ENCODE results near the gene PDXDC1.
"Not testable (repeated sequence)": the region's sequence is repeated elsewhere in the genome, so short reads cannot be mapped to it uniquely, and the experiment has no call there.

PDXDC1 gene

GRCh38 chr16:15038689-15039088, 63.9 kb downstream of the PDXDC1 start:
- no peak for DNase-seq (ENCODE audit: low spot score)

DNA sequence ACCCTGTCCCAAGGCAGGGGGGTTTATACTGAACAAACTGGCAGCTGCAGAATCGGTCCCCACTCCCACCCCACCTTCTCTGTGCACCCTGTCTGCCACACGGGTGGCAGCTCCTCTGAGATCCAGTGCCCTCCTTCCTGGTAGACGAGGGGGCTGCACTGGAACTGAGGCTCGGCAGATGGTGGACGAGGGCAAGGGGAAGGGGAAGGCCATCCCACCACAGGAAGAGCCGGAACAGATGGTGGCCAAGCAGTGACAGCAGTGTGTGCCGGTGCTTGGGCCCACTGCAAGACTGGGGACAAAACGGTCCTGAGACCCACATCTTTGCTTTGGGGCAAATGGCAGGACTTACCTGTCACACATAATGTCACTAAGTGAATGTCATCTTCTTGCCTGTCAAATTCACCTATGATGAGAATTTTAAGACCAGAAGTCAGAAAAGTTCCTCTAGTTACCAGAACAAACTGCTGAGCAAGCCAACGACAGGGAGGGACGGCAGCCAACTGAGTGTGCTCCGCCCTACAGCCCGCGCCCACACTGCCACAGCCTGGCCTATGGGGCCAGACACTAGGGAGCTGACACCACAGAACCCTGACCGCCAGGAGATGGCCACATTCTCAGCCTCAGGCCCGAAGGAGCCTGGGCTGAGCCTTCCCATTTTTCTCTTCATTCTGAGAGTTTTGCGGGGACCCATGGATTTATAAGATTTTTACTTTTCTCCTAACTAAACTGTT, 66.6 kb downstream of the PDXDC1 start:
- no peak for DNase-seq (ENCODE audit: low spot score)

DNA sequence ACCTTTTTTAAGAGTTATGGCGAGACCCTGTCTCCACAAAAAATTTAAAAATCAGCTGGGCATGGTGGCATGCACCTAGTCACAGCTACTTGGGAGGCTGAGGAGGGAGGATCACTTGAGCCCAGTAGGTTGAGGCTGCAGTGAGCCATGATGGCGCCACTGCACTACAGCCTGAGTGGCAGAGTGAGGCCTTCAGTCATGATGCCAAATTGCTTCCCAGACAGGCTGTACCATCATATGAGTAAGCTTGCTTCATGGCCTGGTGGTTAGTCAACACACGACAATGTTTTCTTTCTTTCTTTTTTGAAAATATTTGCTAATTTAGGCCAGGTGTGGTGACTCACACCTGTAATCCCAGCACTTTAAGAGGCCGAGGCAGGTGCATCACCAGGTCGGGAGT, 68.5 kb downstream of the PDXDC1 start:
- DNase-seq (ENCODE audit: low spot score): no peak

GRCh38 chr16:15044286-15044685, 69.5 kb downstream of the PDXDC1 start:
- no peak for DNase-seq (ENCODE audit: low spot score)

- DNase-seq (ENCODE audit: low spot score): not testable (repeated sequence)
These were observed 70.4 kb downstream of the PDXDC1 start for GRCh38 chr16:15045270-15045669.

GRCh38 chr16:15046692-15047376, 72.0 kb downstream of the PDXDC1 start:
- DNase-seq (ENCODE audit: low spot score): no peak

DNA sequence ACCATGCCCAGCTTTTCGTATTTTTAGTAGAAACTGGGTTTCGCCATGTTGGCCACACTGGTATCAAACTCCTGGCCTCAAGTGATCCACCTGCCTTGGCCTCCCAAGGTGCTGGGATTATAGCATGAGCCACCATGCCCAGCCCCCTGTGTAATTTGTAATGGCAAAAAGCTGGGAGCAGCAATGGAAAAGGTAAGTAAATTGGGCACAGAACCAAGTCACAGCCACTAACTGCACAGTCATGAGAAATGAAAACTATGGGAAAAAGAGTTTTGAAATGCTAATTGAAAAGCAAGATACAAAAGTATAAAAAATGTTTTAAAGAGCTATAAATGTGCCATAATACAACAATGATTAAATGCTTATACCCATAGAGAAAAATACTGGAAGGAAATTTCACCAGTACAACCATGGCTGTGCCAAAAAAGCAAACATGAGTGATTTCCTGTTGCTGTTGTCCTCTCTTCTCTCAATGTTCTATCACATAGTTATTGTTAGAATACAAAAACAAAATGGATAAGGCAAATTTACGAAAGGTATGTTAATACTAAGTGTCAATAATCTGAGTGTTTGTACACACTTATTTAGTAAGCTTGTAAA, 74.9 kb downstream of the PDXDC1 start:
- no peak for DNase-seq (ENCODE audit: low spot score)

DNA sequence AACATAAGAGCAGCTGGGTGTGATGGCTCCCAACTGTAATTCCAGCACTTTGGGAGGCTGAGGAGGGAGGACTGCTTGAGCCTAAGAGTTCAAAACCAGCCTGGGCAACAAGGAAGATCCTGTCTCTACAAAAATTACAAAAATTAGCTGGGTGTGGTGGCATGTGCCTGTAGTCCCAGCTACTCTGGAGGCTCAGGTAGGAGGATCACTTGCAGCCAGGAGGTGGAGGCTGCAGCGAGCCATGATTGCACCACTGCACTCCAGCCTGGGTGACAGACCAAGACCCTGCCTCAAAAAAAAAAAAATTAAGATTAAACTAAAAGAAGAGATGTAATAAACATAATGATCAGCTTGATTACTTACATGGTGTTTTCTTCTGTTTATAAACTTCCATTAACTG, 75.6 kb downstream of the PDXDC1 start:
- not testable (repeated sequence) for DNase-seq (ENCODE audit: low spot score)

- no peak for DNase-seq (ENCODE audit: low spot score)
These were observed 76.6 kb downstream of the PDXDC1 start for GRCh38 chr16:15051387-15051951.

DNA sequence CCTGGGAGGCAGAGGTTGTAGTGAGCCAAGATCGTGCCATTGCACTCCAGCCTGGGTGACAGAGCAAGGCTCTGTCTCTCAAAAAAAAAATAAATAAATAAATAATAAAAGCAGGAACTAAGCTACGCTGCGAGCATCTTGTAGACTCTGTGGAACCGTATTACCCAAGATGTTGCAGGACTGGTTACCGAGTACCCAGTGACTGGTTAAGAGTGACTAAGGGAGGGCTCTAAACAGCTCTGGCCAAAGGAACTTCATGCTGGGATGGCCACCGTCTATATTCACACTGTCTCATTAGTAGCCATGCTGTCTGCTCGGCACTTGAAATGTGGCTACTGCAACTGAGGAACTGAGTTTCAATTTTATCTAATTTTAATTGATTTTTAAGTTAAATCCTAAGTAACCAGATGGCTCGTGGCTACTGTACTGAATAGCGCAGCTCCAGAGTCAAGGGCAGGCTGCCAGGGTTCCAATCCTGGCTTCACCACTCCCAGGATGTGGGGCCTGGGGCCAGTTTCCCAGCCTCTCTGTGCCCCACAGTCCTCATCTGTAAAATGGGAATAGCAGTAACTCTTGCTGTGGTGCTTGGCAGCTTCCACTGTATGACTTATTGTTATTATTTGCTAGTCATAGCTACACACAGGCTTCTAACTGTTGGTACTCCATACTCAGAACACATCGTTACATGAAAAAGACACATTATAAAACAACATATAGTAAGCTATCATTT, 78.1 kb downstream of the PDXDC1 start:
- DNase-seq (ENCODE audit: low spot score): no peak

DNA sequence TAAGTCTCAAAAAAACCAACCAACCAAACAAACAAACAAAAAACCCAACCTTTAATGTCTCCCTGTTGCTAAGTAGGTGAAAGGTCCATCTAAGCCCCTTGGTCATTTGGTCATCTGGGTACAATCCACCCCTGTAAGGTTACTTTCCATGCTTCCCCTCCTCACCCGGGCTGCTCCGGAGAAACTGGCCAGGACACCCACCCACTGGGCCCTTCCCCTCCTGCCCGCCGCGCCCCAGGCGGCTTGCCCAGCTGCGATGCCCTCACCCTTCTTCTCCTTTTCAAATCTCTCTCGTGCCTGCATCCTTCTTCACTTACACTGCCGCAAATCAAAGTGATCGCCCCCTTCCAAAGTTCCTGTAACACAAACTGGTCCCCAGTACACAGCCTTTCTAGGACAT, 79.1 kb downstream of the PDXDC1 start:
- DNase-seq (ENCODE audit: low spot score): no peak

- no peak for DNase-seq (ENCODE audit: low spot score)
These were observed 79.7 kb downstream of the PDXDC1 start for GRCh38 chr16:15054357-15055140.

DNA sequence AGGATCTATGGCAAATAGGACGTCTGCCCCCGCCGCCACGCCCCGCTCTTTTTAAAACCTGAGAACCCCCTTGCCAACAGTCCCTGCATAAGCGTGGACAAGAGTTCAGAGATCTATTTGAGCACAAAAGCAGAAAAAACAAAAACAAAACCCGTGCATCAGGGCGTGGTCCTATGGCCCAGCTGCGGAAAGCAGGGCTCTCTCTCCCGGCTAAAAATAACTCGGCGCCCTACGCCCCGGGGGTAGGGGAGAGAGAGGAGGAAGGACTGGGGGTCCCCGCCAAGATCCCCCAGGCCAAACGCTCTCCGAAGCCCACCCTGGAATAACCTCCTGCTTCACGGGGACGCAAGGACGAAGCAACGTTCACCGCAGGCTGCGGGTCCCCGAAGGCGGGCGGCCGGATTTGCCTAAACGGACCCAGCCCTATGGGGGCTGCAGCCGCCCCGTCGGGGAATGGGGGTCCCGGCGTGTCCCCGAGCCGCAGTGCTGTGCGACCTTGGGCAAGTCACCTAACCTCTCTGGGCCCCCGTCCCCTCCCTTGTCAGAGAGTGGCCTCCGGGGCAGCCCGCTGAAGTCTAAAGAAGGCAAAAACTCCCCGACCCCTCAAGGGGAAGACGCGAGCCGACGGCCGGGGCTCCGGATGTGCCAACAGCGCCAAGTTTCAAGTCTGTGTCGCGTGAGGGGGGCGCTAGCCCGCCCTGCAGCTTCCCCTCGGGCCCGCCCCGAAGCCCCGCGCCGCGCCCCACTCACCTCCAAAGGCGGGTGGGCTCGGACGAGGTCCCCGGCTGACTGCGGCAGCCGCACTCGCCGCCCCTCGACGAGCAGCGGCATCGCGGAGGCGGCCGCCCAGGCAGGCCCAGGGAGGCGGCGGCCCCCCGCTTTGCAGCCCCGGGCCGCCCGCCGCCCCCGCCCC, 80.6 kb downstream of the PDXDC1 start:
- peak; percentile 83 for DNase-seq (ENCODE audit: low spot score)

DNA sequence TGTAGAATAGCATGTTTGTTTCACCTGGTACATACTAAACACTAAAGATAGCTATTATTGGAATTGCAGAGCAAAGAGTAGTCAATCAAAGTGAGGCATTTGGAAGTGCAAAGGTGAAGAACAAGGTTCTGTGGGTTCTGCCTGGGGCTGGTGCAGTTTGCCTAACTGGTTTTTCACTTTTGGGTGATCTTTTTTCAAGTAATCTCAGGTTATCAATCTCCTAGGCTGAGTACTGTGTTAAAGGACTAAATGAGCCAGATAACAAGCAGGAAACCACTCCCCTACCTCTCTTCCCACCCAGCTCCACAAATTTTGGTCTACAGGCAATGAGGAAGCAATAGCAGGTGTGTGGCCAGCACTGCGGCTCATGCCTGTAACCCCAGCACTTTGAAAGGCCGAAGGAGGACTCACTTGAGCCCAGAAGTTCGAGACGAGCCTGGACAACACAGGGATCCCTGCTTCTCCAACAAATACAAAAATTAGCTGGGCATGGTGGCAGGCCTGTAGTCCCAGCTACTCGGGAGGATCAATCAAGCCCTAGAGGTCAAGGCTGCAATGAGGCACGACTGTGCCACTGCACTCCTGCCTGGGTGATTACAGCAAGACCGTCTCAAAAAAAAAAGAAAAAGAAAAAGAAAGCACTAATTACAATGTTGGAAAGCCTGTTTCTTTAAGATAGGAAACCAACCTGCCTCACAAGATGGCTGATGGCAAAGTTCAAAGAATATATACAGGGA, 83.0 kb downstream of the PDXDC1 start:
- DNase-seq (ENCODE audit: low spot score): no peak

DNA sequence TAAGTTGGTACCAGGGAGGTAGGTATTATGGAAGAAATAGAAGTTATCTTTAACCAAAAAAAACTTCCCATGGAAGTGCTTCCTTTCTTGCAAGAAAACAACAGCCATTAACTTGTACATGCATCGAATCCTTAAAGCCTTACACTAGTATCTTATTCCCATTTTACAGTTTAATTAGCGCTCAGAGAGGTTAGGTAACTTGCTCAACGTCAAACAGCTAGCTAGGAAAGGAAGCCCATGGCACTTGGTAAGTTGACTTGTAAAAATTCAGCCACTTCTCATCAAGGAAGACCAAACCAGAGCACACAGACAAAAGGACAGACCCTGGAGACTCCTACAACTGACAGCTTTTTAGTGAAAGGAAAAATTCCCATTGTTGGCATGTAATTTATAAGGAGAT, 84.5 kb downstream of the PDXDC1 start:
- DNase-seq (ENCODE audit: low spot score): no peak

- not testable (repeated sequence) for DNase-seq (ENCODE audit: low spot score)
These were observed 87.4 kb downstream of the PDXDC1 start for GRCh38 chr16:15062085-15062810.

- not testable (repeated sequence) for DNase-seq (ENCODE audit: low spot score)
These were observed 91.1 kb downstream of the PDXDC1 start for GRCh38 chr16:15065961-15066360.

- not testable (repeated sequence) for DNase-seq (ENCODE audit: low spot score)
These were observed 91.9 kb downstream of the PDXDC1 start for GRCh38 chr16:15066690-15067089.

DNA sequence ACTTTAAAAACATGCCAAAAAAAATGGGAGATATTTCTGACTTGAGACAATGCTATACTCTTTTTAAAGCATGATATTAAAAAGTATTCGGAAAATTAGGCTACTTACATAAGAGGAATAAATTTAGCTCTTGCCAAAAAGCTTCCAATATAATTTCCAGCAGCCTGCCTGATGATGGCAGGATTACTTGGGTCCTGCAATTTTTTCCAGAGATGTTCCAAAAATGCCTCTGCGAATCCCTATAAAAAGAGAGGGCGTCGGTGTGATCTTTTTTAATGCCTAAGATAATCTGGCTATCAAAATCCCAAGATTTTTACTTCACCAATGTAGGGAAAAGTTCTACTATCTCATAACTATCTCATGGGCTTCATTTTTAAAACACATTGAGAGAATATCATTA, 96.2 kb downstream of the PDXDC1 start:
- not testable (repeated sequence) for DNase-seq (ENCODE audit: low spot score)
